Middle frontal gyrus (tissue), 1 donor: ENCODE measurements around the gene PLEKHA1.

Source experiments
- DNase-seq: peaks from one replicate; pipeline ENCODE4 v3.0.0-alpha.2; 2015; ENCODE audit warnings: low spot score; ENCODE audit errors: extremely low spot score

Gene PLEKHA1

GRCh38 chr10:122375679-122376160, 1.2 kb downstream of the PLEKHA1 start:
- DNase-seq = no peak

DNA sequence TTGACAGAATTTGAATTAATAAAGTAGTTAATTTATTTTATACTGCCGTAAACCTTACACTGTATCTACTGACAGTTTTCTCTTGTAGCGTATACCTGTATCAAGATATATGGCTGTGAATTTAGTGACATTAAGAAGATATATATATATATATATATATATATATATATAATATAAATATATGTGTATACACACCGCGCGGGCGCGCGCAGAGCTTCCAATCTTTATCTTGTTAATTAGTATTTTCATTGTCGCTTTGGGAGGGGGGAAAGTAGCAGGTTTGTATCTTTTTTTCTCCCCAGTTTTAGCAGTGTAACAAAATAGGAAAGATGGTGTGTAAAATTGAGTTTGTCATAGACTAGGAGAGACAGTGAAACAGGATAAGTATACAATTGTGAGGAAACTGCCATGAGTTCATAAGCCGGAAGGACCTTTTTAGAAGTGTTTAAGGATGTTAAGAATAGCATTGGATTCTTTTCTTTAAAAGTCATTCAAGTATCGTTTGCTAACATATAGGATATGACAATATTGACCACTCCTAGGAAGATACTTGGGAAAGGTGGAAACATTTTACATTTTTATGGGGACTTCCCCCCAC, 2.0 kb downstream of the PLEKHA1 start:
- DNase-seq = no peak

DNA sequence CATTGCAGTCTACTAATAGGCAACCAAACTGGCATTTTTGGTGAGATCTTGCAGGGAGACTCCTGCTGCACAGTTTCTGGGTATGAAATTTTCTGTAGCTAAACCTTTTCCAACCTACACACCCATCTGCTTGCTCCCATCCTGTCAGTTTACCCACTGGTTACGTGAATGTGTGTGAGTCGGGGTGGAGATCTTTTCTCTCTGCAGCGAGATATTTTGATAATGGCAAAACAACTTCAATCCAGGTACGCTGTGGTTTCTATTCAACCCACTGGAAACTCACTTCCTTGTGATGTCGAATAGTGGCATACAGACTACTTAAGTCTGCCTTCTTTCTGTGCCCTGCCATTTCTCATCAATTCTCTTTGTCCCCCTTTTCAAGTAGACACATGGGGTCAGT, 4.5 kb downstream of the PLEKHA1 start:
- no peak for DNase-seq

DNA sequence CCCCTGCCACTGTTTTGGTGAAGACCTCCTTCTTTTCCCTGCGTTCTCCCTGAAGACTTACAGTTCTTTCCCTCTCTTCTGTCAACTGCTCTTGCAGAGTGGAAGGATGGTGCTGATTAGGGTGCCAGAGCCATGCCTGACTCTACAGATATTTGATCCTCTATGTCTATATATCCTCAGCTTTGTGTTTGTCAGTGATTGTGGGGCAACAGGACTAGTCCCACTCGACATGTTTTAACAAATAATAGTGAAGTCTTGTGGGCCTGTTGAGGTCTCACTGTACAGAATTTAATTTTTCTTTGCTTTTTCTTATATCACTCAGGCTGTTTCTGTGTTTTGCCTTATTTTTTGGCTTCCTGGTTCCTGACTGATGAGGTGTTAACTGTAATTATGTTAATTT, 5.0 kb downstream of the PLEKHA1 start:
- DNase-seq = no peak

GRCh38 chr10:122380703-122381102, 6.2 kb downstream of the PLEKHA1 start:
- DNase-seq = no peak

DNA sequence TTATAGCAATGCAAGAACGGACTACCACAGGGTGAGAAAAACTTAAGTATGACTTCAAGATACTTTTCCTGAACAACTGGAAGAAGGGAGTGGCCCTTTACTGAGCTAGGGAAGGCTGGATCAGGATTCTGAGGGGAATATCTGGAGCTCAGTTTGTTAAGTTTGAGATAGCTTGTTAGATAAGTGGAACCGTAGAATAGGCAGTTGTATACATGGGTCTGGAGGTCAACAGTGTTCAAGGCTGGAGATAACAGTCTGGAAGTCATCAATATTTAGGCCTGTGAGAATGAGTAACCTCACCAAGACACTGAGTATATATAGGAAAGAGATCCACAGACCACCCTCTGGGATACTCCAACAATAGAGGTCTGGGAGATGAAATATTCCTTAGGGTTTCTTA, 7.2 kb downstream of the PLEKHA1 start:
- no peak for DNase-seq

DNA sequence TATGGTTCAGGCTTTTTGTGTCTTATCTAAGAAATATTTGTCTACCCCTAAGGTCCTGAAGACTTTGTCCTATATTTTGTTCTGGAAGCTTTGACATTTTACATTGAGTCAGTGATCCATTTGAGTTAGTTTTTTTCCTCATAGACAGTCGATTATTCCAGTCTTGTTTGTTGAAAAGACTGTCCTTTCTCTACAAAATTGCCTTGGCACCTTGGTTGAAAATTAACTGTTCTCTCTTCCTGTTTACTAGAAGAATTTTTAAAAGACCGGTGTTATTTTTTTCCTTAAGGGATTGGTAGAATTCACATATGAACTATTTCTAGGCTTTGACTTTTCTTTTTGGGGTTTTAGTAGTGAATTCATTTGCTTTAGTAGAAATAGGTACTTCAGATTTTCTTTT, 12.0 kb downstream of the PLEKHA1 start:
- DNase-seq = no peak

DNA sequence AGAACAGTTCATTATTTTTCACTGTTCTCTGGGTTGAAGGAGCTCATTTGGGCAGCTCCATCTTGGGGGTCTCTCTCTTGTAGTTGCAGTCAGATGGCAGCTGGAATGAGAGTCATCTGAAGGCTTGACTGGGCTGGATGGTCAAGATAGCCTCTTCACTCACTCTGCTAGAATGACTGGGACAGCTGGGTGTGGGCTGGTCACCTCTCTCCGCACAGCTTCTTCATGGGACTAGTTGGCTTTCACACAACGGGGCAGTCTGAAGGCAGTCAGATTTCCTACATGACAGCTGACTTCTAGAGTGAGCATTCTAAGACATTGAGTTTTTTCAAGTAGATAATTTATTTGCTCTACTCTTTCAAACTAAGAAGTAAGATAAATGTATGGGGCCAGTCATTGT, 13.1 kb downstream of the PLEKHA1 start:
- DNase-seq = no peak

- DNase-seq = no peak
Measured at GRCh38 chr10:122388287-122388997, 13.9 kb downstream of the PLEKHA1 start.

DNA sequence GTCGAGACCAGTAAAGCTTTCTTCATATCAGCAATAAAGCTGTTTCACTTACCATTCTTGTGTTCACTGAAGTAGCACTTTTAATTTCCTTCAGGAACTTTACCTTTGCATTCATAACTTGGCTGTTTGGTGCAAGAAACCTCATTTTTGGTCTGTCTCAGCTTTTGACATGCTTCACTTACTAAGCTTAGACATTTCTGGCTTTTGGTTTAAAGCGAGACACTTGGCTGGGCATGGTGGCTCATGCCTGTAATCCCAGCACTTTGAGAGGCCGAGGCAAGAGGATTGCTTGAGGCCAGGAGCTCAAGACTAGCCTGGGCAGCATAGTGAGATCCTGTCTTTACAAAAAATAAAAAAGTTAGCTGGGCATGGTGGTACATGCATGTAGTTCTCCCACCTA, 15.8 kb downstream of the PLEKHA1 start:
- no peak for DNase-seq

DNA sequence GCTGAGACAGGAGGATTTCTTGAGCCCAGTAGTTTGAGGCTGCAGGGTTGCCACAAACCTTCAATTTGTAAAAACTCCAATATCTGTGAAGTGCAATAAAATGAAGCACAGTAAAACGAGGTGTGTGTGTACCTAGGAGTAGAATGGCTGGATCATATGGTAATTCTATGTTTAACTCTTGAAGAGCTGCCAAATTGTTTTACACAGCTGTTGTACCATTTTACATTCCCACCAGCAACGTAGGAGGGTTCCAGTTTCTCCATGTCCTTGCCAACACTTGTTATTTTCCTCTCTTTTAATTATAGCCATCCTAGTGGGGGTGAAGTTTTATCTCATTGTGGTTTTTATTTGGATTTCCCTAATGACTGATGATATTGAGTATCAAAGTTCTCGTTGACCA, 16.2 kb downstream of the PLEKHA1 start:
- DNase-seq = no peak

- no peak for DNase-seq
Measured at GRCh38 chr10:122391875-122392274, 17.4 kb downstream of the PLEKHA1 start.

- DNase-seq = no peak
Measured at GRCh38 chr10:122392835-122393234, 18.3 kb downstream of the PLEKHA1 start.

- no peak for DNase-seq
Measured at GRCh38 chr10:122393288-122393687, 18.8 kb downstream of the PLEKHA1 start.

GRCh38 chr10:122402548-122403131, 28.1 kb downstream of the PLEKHA1 start:
- no peak for DNase-seq

GRCh38 chr10:122404576-122404975, 30.1 kb downstream of the PLEKHA1 start:
- no peak for DNase-seq

- DNase-seq = peak; percentile 24
Measured at GRCh38 chr10:122407375-122408125, 33.0 kb downstream of the PLEKHA1 start.

DNA sequence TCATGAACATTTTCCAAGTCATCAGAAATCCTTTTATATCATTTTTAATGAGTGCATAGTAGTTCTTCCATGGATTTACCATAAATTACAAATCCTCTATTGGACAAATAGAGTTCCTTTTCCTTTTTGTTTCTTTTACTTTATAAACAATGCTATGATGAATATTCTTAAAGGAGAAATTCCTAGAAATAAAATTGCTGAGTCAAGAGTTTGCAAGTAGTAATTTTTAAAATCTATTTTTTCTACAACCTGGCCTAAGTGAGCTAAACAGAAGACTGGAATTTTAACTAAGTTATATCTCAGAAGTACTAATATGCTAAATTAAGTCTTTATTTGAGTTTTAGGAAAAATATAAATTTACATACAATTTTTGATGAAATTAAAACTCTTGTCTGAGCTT, 38.8 kb downstream of the PLEKHA1 start:
- no peak for DNase-seq

GRCh38 chr10:122417667-122418066, 43.2 kb downstream of the PLEKHA1 start:
- DNase-seq = no peak

GRCh38 chr10:122419016-122419415, 44.5 kb downstream of the PLEKHA1 start:
- no peak for DNase-seq

DNA sequence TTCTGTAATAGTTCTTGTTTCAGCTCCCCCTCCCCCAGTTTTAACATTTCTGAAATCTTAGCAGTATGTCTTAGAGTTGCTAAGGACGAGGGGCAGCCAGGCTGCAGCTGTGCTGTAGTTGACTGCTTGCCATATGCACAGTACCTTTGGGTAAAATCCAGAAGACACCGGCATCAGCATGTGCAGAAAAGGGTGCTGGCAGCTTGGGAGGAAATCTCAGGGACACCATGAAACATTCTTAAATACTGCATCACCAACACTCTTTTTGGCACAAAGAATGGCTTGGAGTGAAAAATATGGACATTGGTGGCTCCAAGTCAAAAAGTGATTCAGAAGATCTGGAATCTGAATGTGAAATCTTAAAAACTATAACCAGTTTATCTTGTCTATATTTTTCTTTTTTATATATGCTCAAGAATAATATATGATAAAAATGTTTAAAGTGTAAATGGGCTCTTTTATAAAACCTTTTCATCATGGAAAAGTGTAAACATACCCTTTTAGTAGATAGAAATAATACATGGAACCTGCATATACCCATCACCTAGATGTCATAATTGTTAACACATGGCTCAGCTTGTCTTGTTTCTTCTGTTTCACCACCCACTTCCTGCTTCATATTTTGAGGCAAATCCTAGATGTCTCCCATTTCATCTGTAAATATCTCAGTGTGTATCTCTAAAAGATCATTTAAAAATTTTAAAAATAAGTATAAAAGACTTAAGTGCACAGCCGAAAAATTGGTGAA, 45.5 kb downstream of the PLEKHA1 start:
- peak; percentile 17 for DNase-seq
